Thoracic aorta (tissue), 2 donors: ENCODE measurements around the gene TNNI3. TPM values are rescaled to one million over a fixed set of nuclear protein-coding genes. Genes with fewer than 3 reads are reported as not detected.
A peak's percentile ranks its signal among the peaks of the same experiment; 100 is the strongest.

Experiments
- ATAC-seq: fragments of 150-250 bp; one replicate; pipeline ENCODE4 v1.8.0; 2017; ENCODE audit warnings: low read depth; ENCODE audit not compliant: insufficient number of reproducible peaks, low FRiP score
- DNase-seq: peaks from one replicate; pipeline ENCODE4 v3.0.0-alpha.2; 2020; ENCODE audit warnings: low spot score
- H3K27ac ChIP-seq, 2 donors: fragments of 200-600 bp; sonication (generic); 1 replicate in 1 of 2; 2 replicates in 1 of 2; pipeline ENCODE4 v1.5.1; 2016; ENCODE audit warnings: mild to moderate bottlenecking in 2 of 2, moderate library complexity in 2 of 2
- H3K27me3 ChIP-seq: fragments of 200-600 bp; sonication (generic); replicated peaks from 2 replicates; pipeline ENCODE4 v1.6.0; 2016; ENCODE audit warnings: mild to moderate bottlenecking; ENCODE audit not compliant: insufficient read depth
- H3K36me3 ChIP-seq: fragments of 200-600 bp; sonication (generic); one replicate; pipeline ENCODE4 v1.5.1; 2016
- H3K4me1 ChIP-seq, 2 donors: fragments of 200-600 bp; sonication (generic); 1 replicate in 1 of 2; 2 replicates in 1 of 2; pipeline versions ENCODE4 v1.5.1 to v1.6.0; 2016; ENCODE audit warnings: low read depth in 2 of 2, mild to moderate bottlenecking in 1 of 2; ENCODE audit not compliant: control insufficient read depth in 1 of 2
- H3K4me3 ChIP-seq: fragments of 200-600 bp; sonication (generic); 2 replicates; pipeline ENCODE4 v1.5.1; 2016; ENCODE audit warnings: mild to moderate bottlenecking
- H3K9me3 ChIP-seq: fragments of 200-600 bp; sonication (generic); 2 replicates; pipeline ENCODE4 v1.5.1; 2016
- total RNA-seq, 2 donors: library from RNA; depleted of rRNA; stranded (reverse); fragments of >200 nt; gene quantifications; one replicate each; pipeline versions ENCODE4 v1.1.0 to v1.2.3, GENCODE V29; 2016
- TF ChIP-seq, protein P1 (sequence below): fragments of 200-600 bp; sonication (generic); IDR thresholded peaks from one replicate; pipeline ENCODE4 v1.5.1; 2019; ENCODE audit warnings: antibody characterized with exemption

Gene TNNI3
- total RNA-seq, 2 donors from 2014 or later = not detected

- H3K27ac ChIP-seq = no peak overlapping the region
- H3K4me3 ChIP-seq = no peak overlapping the region
- TF ChIP-seq, protein P1, sequence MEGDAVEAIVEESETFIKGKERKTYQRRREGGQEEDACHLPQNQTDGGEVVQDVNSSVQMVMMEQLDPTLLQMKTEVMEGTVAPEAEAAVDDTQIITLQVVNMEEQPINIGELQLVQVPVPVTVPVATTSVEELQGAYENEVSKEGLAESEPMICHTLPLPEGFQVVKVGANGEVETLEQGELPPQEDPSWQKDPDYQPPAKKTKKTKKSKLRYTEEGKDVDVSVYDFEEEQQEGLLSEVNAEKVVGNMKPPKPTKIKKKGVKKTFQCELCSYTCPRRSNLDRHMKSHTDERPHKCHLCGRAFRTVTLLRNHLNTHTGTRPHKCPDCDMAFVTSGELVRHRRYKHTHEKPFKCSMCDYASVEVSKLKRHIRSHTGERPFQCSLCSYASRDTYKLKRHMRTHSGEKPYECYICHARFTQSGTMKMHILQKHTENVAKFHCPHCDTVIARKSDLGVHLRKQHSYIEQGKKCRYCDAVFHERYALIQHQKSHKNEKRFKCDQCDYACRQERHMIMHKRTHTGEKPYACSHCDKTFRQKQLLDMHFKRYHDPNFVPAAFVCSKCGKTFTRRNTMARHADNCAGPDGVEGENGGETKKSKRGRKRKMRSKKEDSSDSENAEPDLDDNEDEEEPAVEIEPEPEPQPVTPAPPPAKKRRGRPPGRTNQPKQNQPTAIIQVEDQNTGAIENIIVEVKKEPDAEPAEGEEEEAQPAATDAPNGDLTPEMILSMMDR = no peak
- ATAC-seq = no peak
- DNase-seq = no peak
- peaks cover 35% of the 10 kb centered on the region for H3K27me3 ChIP-seq
- H3K36me3 ChIP-seq = no peaks in the 10 kb centered on the region
- no peaks in the 10 kb centered on the region for H3K9me3 ChIP-seq
- H3K4me1 ChIP-seq = peaks cover 1 to 11% of the 10 kb centered on the region in 2 donors
These were observed 13.9 kb upstream of the TNNI3 start for GRCh38 chr19:55171440-55171839.

DNA sequence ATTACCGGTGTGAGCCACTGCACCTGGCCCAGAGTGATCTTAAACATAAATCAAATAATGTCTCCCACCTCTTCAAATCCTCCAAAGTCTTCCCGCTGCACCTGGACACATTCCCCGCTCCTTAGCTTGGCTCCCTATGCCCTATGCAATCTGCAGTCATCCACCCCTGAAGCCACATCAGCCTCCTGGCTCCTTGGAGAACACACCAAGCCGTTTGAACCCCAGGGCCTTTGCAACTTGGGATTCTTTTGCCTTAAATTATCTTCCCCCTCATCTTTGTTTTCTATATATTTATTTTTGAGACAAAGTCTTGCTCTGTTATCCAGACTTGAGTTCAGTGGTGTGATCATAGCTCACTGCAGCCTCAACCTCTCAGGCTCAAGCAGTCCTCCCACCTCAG, 11.6 kb upstream of the TNNI3 start:
- H3K27me3 ChIP-seq = peaks cover 21% of the 10 kb centered on the region

GRCh38 chr19:55166530-55167268, 9.2 kb upstream of the TNNI3 start, which contains the start of gene DNAAF3:
DNAAF3 (minus strand) TSS chr19:55166613; CDS start chr19:55166413, 200 bp downstream.
- no peak for ATAC-seq
- Histone ChIP-seq H3K27ac (peak within 1 kb of the TSS in 1 of 2 donors; percentile 15), H3K27me3 (peaks cover 20% of the 10 kb centered on the region), H3K36me3 (no peaks in the 10 kb centered on the region), H3K4me3 (peak within 1 kb of the TSS; percentile 43), H3K4me1 (peaks cover 3 to 6% of the 10 kb centered on the region in 2 donors), H3K9me3 (no peaks in the 10 kb centered on the region)
- TF ChIP-seq, protein P1 = no peak
- peak; percentile 42 for DNase-seq

More for the DNA sequence above, 11.6 kb upstream of the TNNI3 start:
- no peaks in the 10 kb centered on the region for H3K9me3 ChIP-seq
- H3K4me1 ChIP-seq = peaks cover 3 to 16% of the 10 kb centered on the region in 2 donors
- no peak overlapping the region for H3K27ac ChIP-seq
- ATAC-seq (no peak), DNase-seq (no peak)
- no peaks in the 10 kb centered on the region for H3K36me3 ChIP-seq
- H3K4me3 ChIP-seq = no peak overlapping the region
- TF ChIP-seq, protein P1 = no peak

DNA sequence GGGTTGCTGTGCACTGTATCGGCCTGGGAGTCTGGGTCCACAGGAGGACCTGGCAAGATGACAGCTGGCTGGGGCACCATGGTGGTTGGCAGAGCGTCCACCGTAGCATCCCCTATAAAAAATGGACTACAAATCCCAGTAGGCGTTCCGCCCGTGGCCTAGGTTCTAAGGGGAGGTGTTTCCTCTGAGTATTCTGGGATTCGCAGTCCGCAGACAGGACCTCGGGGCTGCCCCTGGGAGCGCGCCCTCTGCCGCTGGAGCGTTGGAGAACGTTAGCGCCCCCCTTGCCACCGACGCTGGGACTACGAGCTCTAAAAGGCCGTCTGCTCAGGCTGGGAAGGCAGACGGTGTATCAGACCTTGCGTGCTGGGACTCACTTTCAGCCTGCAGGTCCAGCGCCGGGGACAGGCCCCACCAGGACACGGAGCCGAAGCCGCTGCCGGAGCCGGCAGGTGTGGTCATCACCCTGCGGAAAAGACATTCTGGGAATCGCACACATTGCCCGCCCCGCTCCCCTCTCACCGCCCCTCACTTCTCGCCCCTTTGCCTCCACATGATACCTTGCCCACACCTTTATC, 8.5 kb upstream of the TNNI3 start:
- TF ChIP-seq, protein P1 = no peak
- Histone ChIP-seq H3K4me3 (peak overlapping the region; percentile 43), H3K4me1 (peaks cover 3 to 6% of the 10 kb centered on the region in 2 donors), H3K36me3 (no peaks in the 10 kb centered on the region), H3K27me3 (peaks cover 25% of the 10 kb centered on the region), H3K27ac (peak overlapping the region in 1 of 2 donors; percentile 15), H3K9me3 (no peaks in the 10 kb centered on the region)
- no peak for DNase-seq
- no peak for ATAC-seq

GRCh38 chr19:55161571-55162322, 4.2 kb upstream of the TNNI3 start:
- DNase-seq (no peak), ATAC-seq (no peak)
- Histone ChIP-seq H3K36me3 (no peaks in the 10 kb centered on the region), H3K27me3 (peaks cover 20% of the 10 kb centered on the region), H3K27ac (no peak overlapping the region), H3K4me1 (peaks cover 3 to 6% of the 10 kb centered on the region in 2 donors), H3K9me3 (no peaks in the 10 kb centered on the region), H3K4me3 (no peak overlapping the region)
- TF ChIP-seq, protein P1 = no peak
